ENCODE measurements around the gene SLC6A1.

Gene SLC6A1

GRCh38 chr3:10954740-10955139 lies 37.8 kb upstream of the SLC6A1 start:
- Histone ChIP-seq H3K9ac (ENCODE audit: low read depth in 1 of 2, low read length in 2 of 2) (no peak overlapping the region), H3K4me1 (ENCODE audit: control insufficient read depth in 2 of 2, insufficient read depth in 2 of 2, low read length in 2 of 2) (no peaks in the 10 kb centered on the region), H3K9me3 (ENCODE audit: control insufficient read depth in 2 of 2, low read length in 2 of 2) (no peaks in the 10 kb centered on the region), H3K27me3 (ENCODE audit: control insufficient read depth in 2 of 2, insufficient read depth in 2 of 2, low read length in 2 of 2) (no peaks in the 10 kb centered on the region), H3K27ac (ENCODE audit: low read depth in 2 of 2, low read length in 2 of 2) (no peak overlapping the region), H3K4me3 (ENCODE audit: low read length in 2 of 2) (no peak overlapping the region), H3K36me3 (ENCODE audit: control insufficient read depth in 2 of 2, insufficient read depth in 2 of 2, low read length in 2 of 2) (no peaks in the 10 kb centered on the region)

GRCh38 chr3:10955711-10956453 lies 36.7 kb upstream of the SLC6A1 start:
- H3K4me3 ChIP-seq (ENCODE audit: low read length in 2 of 2) = no peak overlapping the region
- no peaks in the 10 kb centered on the region for H3K27me3 ChIP-seq (ENCODE audit: control insufficient read depth in 2 of 2, insufficient read depth in 2 of 2, low read length in 2 of 2)
- H3K27ac ChIP-seq (ENCODE audit: low read depth in 2 of 2, low read length in 2 of 2) = no peak overlapping the region
- H3K36me3 ChIP-seq (ENCODE audit: control insufficient read depth in 2 of 2, insufficient read depth in 2 of 2, low read length in 2 of 2) = no peaks in the 10 kb centered on the region
- H3K4me1 ChIP-seq (ENCODE audit: control insufficient read depth in 2 of 2, insufficient read depth in 2 of 2, low read length in 2 of 2) = no peaks in the 10 kb centered on the region
- no peak overlapping the region for H3K9ac ChIP-seq (ENCODE audit: low read depth in 1 of 2, low read length in 2 of 2)
- H3K9me3 ChIP-seq (ENCODE audit: control insufficient read depth in 2 of 2, low read length in 2 of 2) = no peaks in the 10 kb centered on the region

GRCh38 chr3:10956531-10956930 lies 36.0 kb upstream of the SLC6A1 start:
- no peaks in the 10 kb centered on the region for H3K36me3 ChIP-seq (ENCODE audit: control insufficient read depth in 2 of 2, insufficient read depth in 2 of 2, low read length in 2 of 2)
- no peak overlapping the region for H3K27ac ChIP-seq (ENCODE audit: low read depth in 2 of 2, low read length in 2 of 2)
- no peaks in the 10 kb centered on the region for H3K9me3 ChIP-seq (ENCODE audit: control insufficient read depth in 2 of 2, low read length in 2 of 2)
- no peaks in the 10 kb centered on the region for H3K27me3 ChIP-seq (ENCODE audit: control insufficient read depth in 2 of 2, insufficient read depth in 2 of 2, low read length in 2 of 2)
- no peak overlapping the region for H3K9ac ChIP-seq (ENCODE audit: low read depth in 1 of 2, low read length in 2 of 2)
- no peaks in the 10 kb centered on the region for H3K4me1 ChIP-seq (ENCODE audit: control insufficient read depth in 2 of 2, insufficient read depth in 2 of 2, low read length in 2 of 2)
- H3K4me3 ChIP-seq (ENCODE audit: low read length in 2 of 2) = no peak overlapping the region

- H3K27me3 ChIP-seq (ENCODE audit: control insufficient read depth in 2 of 2, insufficient read depth in 2 of 2, low read length in 2 of 2) = no peaks in the 10 kb centered on the region
- H3K9me3 ChIP-seq (ENCODE audit: control insufficient read depth in 2 of 2, low read length in 2 of 2) = no peaks in the 10 kb centered on the region
- no peaks in the 10 kb centered on the region for H3K4me1 ChIP-seq (ENCODE audit: control insufficient read depth in 2 of 2, insufficient read depth in 2 of 2, low read length in 2 of 2)
- no peaks in the 10 kb centered on the region for H3K36me3 ChIP-seq (ENCODE audit: control insufficient read depth in 2 of 2, insufficient read depth in 2 of 2, low read length in 2 of 2)
- no peak overlapping the region for H3K27ac ChIP-seq (ENCODE audit: low read depth in 2 of 2, low read length in 2 of 2)
- no peak overlapping the region for H3K4me3 ChIP-seq (ENCODE audit: low read length in 2 of 2)
- no peak overlapping the region for H3K9ac ChIP-seq (ENCODE audit: low read depth in 1 of 2, low read length in 2 of 2)
Observed at GRCh38 chr3:10956986-10957385, 35.6 kb upstream of the SLC6A1 start.

GRCh38 chr3:10957976-10958749 lies 34.4 kb upstream of the SLC6A1 start:
- Histone ChIP-seq H3K4me3 (ENCODE audit: low read length in 2 of 2) (no peak overlapping the region), H3K27ac (ENCODE audit: low read depth in 2 of 2, low read length in 2 of 2) (no peak overlapping the region), H3K9me3 (ENCODE audit: control insufficient read depth in 2 of 2, low read length in 2 of 2) (no peaks in the 10 kb centered on the region), H3K27me3 (ENCODE audit: control insufficient read depth in 2 of 2, insufficient read depth in 2 of 2, low read length in 2 of 2) (no peaks in the 10 kb centered on the region), H3K36me3 (ENCODE audit: control insufficient read depth in 2 of 2, insufficient read depth in 2 of 2, low read length in 2 of 2) (no peaks in the 10 kb centered on the region), H3K4me1 (ENCODE audit: control insufficient read depth in 2 of 2, insufficient read depth in 2 of 2, low read length in 2 of 2) (no peaks in the 10 kb centered on the region), H3K9ac (ENCODE audit: low read depth in 1 of 2, low read length in 2 of 2) (no peak overlapping the region)

- H3K36me3 ChIP-seq (ENCODE audit: control insufficient read depth in 2 of 2, insufficient read depth in 2 of 2, low read length in 2 of 2) = no peaks in the 10 kb centered on the region
- no peak overlapping the region for H3K4me3 ChIP-seq (ENCODE audit: low read length in 2 of 2)
- no peaks in the 10 kb centered on the region for H3K9me3 ChIP-seq (ENCODE audit: control insufficient read depth in 2 of 2, low read length in 2 of 2)
- peaks cover 0 to 2% of the 10 kb centered on the region in 2 donors for H3K27me3 ChIP-seq (ENCODE audit: control insufficient read depth in 2 of 2, insufficient read depth in 2 of 2, low read length in 2 of 2)
- H3K27ac ChIP-seq (ENCODE audit: low read depth in 2 of 2, low read length in 2 of 2) = no peak overlapping the region
- no peaks in the 10 kb centered on the region for H3K4me1 ChIP-seq (ENCODE audit: control insufficient read depth in 2 of 2, insufficient read depth in 2 of 2, low read length in 2 of 2)
- H3K9ac ChIP-seq (ENCODE audit: low read depth in 1 of 2, low read length in 2 of 2) = no peak overlapping the region
Observed at GRCh38 chr3:10960255-10960654, 32.3 kb upstream of the SLC6A1 start.

GRCh38 chr3:10961921-10962320 lies 30.6 kb upstream of the SLC6A1 start:
- no peak overlapping the region for H3K27ac ChIP-seq (ENCODE audit: low read depth in 2 of 2, low read length in 2 of 2)
- no peak overlapping the region for H3K4me3 ChIP-seq (ENCODE audit: low read length in 2 of 2)
- H3K4me1 ChIP-seq (ENCODE audit: control insufficient read depth in 2 of 2, insufficient read depth in 2 of 2, low read length in 2 of 2) = no peaks in the 10 kb centered on the region
- H3K9me3 ChIP-seq (ENCODE audit: control insufficient read depth in 2 of 2, low read length in 2 of 2) = no peaks in the 10 kb centered on the region
- peaks cover 0 to 2% of the 10 kb centered on the region in 2 donors for H3K27me3 ChIP-seq (ENCODE audit: control insufficient read depth in 2 of 2, insufficient read depth in 2 of 2, low read length in 2 of 2)
- H3K36me3 ChIP-seq (ENCODE audit: control insufficient read depth in 2 of 2, insufficient read depth in 2 of 2, low read length in 2 of 2) = no peaks in the 10 kb centered on the region
- no peak overlapping the region for H3K9ac ChIP-seq (ENCODE audit: low read depth in 1 of 2, low read length in 2 of 2)

- no peaks in the 10 kb centered on the region for H3K36me3 ChIP-seq (ENCODE audit: control insufficient read depth in 2 of 2, insufficient read depth in 2 of 2, low read length in 2 of 2)
- H3K4me3 ChIP-seq (ENCODE audit: low read length in 2 of 2) = no peak overlapping the region
- H3K27me3 ChIP-seq (ENCODE audit: control insufficient read depth in 2 of 2, insufficient read depth in 2 of 2, low read length in 2 of 2) = peaks cover 0 to 2% of the 10 kb centered on the region in 2 donors
Observed at GRCh38 chr3:10962481-10963036, 30.0 kb upstream of the SLC6A1 start.

GRCh38 chr3:10964537-10965167 lies 27.9 kb upstream of the SLC6A1 start:
- no peak overlapping the region for H3K27ac ChIP-seq (ENCODE audit: low read depth in 2 of 2, low read length in 2 of 2)
- peaks cover 0 to 2% of the 10 kb centered on the region in 2 donors for H3K27me3 ChIP-seq (ENCODE audit: control insufficient read depth in 2 of 2, insufficient read depth in 2 of 2, low read length in 2 of 2)
- no peaks in the 10 kb centered on the region for H3K36me3 ChIP-seq (ENCODE audit: control insufficient read depth in 2 of 2, insufficient read depth in 2 of 2, low read length in 2 of 2)
- no peaks in the 10 kb centered on the region for H3K9me3 ChIP-seq (ENCODE audit: control insufficient read depth in 2 of 2, low read length in 2 of 2)
- no peak overlapping the region for H3K9ac ChIP-seq (ENCODE audit: low read depth in 1 of 2, low read length in 2 of 2)
- H3K4me1 ChIP-seq (ENCODE audit: control insufficient read depth in 2 of 2, insufficient read depth in 2 of 2, low read length in 2 of 2) = no peaks in the 10 kb centered on the region
- H3K4me3 ChIP-seq (ENCODE audit: low read length in 2 of 2) = no peak overlapping the region

More at GRCh38 chr3:10962481-10963036, 30.0 kb upstream of the SLC6A1 start:
- no peak overlapping the region for H3K27ac ChIP-seq (ENCODE audit: low read depth in 2 of 2, low read length in 2 of 2)
- no peaks in the 10 kb centered on the region for H3K9me3 ChIP-seq (ENCODE audit: control insufficient read depth in 2 of 2, low read length in 2 of 2)
- no peaks in the 10 kb centered on the region for H3K4me1 ChIP-seq (ENCODE audit: control insufficient read depth in 2 of 2, insufficient read depth in 2 of 2, low read length in 2 of 2)
- no peak overlapping the region for H3K9ac ChIP-seq (ENCODE audit: low read depth in 1 of 2, low read length in 2 of 2)

- Histone ChIP-seq H3K27ac (ENCODE audit: low read depth in 2 of 2, low read length in 2 of 2) (no peak overlapping the region), H3K4me1 (ENCODE audit: control insufficient read depth in 2 of 2, insufficient read depth in 2 of 2, low read length in 2 of 2) (no peaks in the 10 kb centered on the region), H3K36me3 (ENCODE audit: control insufficient read depth in 2 of 2, insufficient read depth in 2 of 2, low read length in 2 of 2) (no peaks in the 10 kb centered on the region), H3K27me3 (ENCODE audit: control insufficient read depth in 2 of 2, insufficient read depth in 2 of 2, low read length in 2 of 2) (peaks cover 2 to 4% of the 10 kb centered on the region in 2 donors), H3K9me3 (ENCODE audit: control insufficient read depth in 2 of 2, low read length in 2 of 2) (no peaks in the 10 kb centered on the region), H3K4me3 (ENCODE audit: low read length in 2 of 2) (no peak overlapping the region), H3K9ac (ENCODE audit: low read depth in 1 of 2, low read length in 2 of 2) (no peak overlapping the region)
Observed at GRCh38 chr3:10968401-10968800, 24.1 kb upstream of the SLC6A1 start.
